Retinal pigment epithelial cell (primary cell): ENCODE data around the gene AP5Z1.
"Not testable (repeated sequence)": the region's sequence is repeated elsewhere in the genome, so short reads cannot be mapped to it uniquely, and the experiment has no call there.

ENCODE experiments used
- DNase-seq: peaks from one replicate; pipeline ENCODE4 v3.0.0-alpha.2; 2010; ENCODE audit warnings: low read depth
- H3K4me3 ChIP-seq: 2 replicates; pipeline ENCODE4 v1.5.1; 2011; ENCODE audit warnings: mild to moderate bottlenecking, low read length, control low read depth, moderate library complexity
- CTCF ChIP-seq: conservative IDR thresholded peaks from 2 replicates; pipeline ENCODE4 v1.5.1; 2011; ENCODE audit warnings: low read depth, low read length, control low read depth, inconsistent platforms

AP5Z1 gene

DNA sequence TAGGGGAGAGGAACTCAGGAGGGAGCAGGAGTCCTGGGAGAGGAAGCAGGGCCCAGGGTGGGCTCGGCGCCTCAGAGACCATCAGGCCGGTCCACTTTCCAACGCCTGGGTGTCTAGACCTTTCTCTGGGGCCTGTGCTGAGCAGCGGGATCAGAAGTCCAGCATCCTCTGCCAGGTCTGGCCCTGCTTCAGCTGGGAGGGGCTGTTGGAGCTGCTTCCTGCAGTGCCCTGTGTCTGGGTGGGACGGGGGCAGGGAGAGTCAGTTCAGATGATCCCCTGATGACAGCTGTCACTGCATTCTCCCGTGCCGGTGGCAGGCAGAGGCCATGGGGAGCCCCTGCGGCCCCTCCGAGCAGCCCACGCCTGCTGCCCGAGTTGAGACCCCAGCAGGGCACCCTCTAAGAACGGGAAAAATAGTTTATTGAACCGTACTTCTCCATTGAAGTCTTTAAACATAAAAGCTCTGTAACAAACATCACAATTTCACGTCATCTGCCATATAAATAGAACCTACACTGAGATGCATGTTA is 23.3 kb downstream of the AP5Z1 start:
- H3K4me3 ChIP-seq = no peak overlapping the region
- no peak for DNase-seq
- no peak for TF ChIP-seq CTCF

DNA sequence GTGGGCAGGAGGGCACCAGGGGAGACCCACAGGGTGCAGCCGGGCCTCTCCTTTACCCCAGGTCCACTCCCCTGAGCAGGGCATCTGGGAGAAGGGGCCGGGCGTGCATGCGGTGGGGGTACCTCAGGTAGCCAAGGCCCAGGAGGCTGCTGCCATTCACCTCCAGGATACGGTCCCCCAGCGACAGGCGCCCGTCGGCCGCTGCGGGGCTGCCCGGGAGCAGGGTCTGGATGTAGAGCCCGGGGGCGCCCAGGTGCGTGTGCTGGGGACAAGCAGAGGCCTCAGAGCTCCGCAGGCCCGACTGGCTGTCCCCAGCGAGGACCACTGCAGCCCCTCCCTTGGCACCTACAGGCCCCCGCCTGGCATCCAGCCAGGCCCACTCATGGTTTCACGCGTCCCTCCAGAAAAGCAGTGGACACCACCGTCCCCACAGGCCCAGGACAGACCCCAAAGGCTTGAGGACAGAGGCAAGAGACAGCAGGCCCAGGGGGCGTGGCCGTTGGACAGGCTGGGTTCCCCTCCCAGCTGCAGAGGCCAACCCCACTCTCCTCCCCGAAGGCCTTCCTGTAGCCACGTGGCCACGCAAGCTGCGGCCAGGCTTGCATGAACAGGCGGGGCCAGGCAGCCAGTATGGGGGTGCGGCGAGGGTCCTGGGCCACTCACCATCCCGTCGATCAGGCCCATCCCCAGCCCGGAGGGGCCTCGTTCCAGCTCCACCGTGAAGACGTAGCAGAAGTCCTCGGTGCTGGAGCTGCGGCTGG is 24.3 kb downstream of the AP5Z1 start:
- no peak for TF ChIP-seq CTCF
- H3K4me3 ChIP-seq = no peak overlapping the region
- no peak for DNase-seq

- no peak overlapping the region for H3K4me3 ChIP-seq
- no peak for DNase-seq
- no peak for TF ChIP-seq CTCF
Observed at GRCh38 chr7:4800487-4800886, 25.1 kb downstream of the AP5Z1 start.

DNA sequence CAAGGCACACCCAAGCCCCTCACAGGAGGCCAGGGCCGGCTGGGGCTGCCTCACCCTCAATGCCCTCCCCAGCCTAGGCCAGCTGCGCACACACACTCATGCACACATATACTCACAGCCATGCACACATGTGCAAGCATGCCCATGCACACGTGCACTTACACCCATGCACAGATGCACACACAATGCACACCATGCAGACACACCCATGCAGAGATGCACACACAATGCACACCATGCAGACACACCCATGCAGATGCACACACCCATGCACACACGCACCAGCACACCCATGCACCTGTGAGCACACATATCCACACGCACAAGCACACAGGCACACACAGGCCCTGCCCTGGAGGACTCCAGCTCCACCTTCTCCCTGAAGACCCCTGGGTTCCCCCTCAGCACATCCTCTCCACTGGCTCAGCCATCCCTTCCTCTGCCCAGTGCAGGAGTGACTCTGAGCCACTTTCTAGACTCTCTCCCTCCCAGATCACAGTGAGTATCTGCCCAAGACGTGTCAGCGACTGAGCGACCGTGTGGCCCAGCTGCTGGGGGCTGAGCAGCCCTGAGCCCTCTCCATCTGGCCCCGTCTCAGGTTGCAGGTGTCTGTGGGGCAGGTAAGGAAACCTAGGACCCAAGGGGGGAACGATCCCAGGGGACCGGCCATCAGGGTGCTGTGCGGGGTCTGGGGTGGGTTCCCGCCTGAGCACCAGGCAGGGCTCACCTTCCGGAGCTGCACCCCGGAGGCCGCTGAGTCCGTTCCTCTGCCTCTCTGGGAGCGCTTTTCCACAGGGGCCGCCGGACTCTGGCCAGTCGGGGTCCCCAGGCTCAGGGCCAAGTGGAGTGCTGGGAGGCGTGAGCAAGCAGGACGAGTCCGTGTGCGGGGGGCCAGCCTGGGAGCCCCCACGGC is 25.8 kb downstream of the AP5Z1 start:
- DNase-seq = no peak
- no peak overlapping the region for H3K4me3 ChIP-seq
- no peak for TF ChIP-seq CTCF

DNA sequence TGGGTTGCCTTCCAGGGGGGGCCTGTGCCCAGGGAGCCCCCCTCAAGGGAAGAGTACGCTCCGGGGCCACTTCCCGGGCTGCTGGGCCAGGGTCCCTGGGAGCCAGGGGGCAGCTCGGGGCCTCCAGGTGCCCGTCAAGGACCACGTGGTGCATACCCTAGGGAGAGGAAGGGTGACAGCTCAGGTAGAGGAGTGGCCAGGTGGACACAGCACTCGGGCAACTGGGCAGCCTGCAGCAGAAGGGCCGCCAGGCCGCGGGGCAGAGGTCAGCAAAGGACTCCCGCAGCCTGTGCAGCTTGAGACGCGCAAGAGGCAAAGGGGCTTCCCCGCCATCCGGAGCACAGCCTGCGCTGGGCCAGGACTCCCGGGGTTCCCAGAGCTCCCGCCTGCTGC is 26.4 kb downstream of the AP5Z1 start:
- TF ChIP-seq CTCF = no peak
- no peak overlapping the region for H3K4me3 ChIP-seq
- DNase-seq = no peak

DNA sequence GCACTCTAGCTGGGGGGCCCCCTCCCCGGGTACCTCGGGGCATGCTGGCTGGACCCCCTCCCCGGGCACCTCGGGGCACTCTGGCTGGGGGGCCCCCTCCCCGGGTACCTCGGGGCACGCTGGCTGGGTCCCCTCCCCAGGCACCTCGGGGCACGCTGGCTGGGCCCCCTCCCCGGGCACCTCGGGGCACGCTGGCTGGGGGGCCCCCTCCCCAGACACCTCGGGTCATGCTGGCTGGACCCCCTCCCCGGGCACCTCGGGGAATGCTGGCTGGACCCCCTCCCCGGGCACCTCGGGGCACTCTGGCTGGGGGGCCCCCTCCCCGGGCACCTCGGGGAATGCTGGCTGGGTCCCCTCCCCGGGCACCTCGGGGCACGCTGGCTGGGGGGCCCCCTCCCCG is 27.2 kb downstream of the AP5Z1 start:
- not testable (repeated sequence) for H3K4me3 ChIP-seq, DNase-seq

GRCh38 chr7:4803397-4804241 is 28.2 kb downstream of the AP5Z1 start:
- no peak overlapping the region for H3K4me3 ChIP-seq
- no peak for DNase-seq
- TF ChIP-seq CTCF = no peak
